ENCODE measurements around the gene SIM2. TPM values are rescaled to one million over a fixed set of nuclear protein-coding genes. Genes with fewer than 3 reads are reported as not detected.

The SIM2 gene
- total RNA-seq, 2 donors from 2014 or later, result not detected

- H3K9me3 ChIP-seq, result no peaks in the 10 kb centered on the region
- H3K4me3 ChIP-seq, result peak overlapping the region; percentile 69
- H3K36me3 ChIP-seq, result no peaks in the 10 kb centered on the region
- ATAC-seq (ENCODE audit: insufficient number of reproducible peaks, low FRiP score, low read depth) (no peak), DNase-seq (ENCODE audit: low spot score) (no peak)
- TF ChIP-seq CTCF (IDR thresholded peaks at IDR 0.05), result no peak
- peaks cover 38 to 68% of the 10 kb centered on the region in 2 donors for H3K4me1 ChIP-seq (ENCODE audit: control insufficient read depth in 1 of 2, low read depth in 2 of 2)
- peaks cover 22% of the 10 kb centered on the region for H3K27me3 ChIP-seq (replicated peaks; ENCODE audit: insufficient read depth)
- H3K27ac ChIP-seq, result no peak overlapping the region
Measured at GRCh38 chr21:36701756-36702621, 3.1 kb downstream of the SIM2 start.

GRCh38 chr21:36702622-36702968, 3.7 kb downstream of the SIM2 start:
- no peaks in the 10 kb centered on the region for H3K36me3 ChIP-seq
- ATAC-seq (ENCODE audit: insufficient number of reproducible peaks, low FRiP score, low read depth), result no peak
- no peak overlapping the region for H3K27ac ChIP-seq
- H3K4me3 ChIP-seq, result no peak overlapping the region
- TF ChIP-seq CTCF (IDR thresholded peaks at IDR 0.05), result no peak
- no peak for DNase-seq (ENCODE audit: low spot score)
- H3K4me1 ChIP-seq (ENCODE audit: control insufficient read depth in 1 of 2, low read depth in 2 of 2), result peaks cover 38 to 64% of the 10 kb centered on the region in 2 donors
- H3K9me3 ChIP-seq, result no peaks in the 10 kb centered on the region
- peaks cover 16% of the 10 kb centered on the region for H3K27me3 ChIP-seq (replicated peaks; ENCODE audit: insufficient read depth)

GRCh38 chr21:36703123-36703522, 4.2 kb downstream of the SIM2 start:
- no peak for ATAC-seq (ENCODE audit: insufficient number of reproducible peaks, low FRiP score, low read depth)
- peaks cover 37 to 64% of the 10 kb centered on the region in 2 donors for H3K4me1 ChIP-seq (ENCODE audit: control insufficient read depth in 1 of 2, low read depth in 2 of 2)
- no peak for DNase-seq (ENCODE audit: low spot score)

GRCh38 chr21:36703626-36704280, 4.8 kb downstream of the SIM2 start:
- H3K4me1 ChIP-seq (ENCODE audit: control insufficient read depth in 1 of 2, low read depth in 2 of 2), result peaks cover 37 to 64% of the 10 kb centered on the region in 2 donors
- ATAC-seq (ENCODE audit: insufficient number of reproducible peaks, low FRiP score, low read depth) (no peak), DNase-seq (ENCODE audit: low spot score) (no peak)
- no peak overlapping the region for H3K27ac ChIP-seq
- no peaks in the 10 kb centered on the region for H3K9me3 ChIP-seq
- H3K4me3 ChIP-seq, result no peak overlapping the region
- H3K27me3 ChIP-seq (replicated peaks; ENCODE audit: insufficient read depth), result peaks cover 24% of the 10 kb centered on the region
- H3K36me3 ChIP-seq, result no peaks in the 10 kb centered on the region
- no peak for TF ChIP-seq CTCF (IDR thresholded peaks at IDR 0.05)

More at GRCh38 chr21:36703123-36703522, 4.2 kb downstream of the SIM2 start:
- no peak for TF ChIP-seq CTCF (IDR thresholded peaks at IDR 0.05)
- Histone ChIP-seq H3K36me3 (no peaks in the 10 kb centered on the region), H3K4me3 (no peak overlapping the region), H3K9me3 (no peaks in the 10 kb centered on the region), H3K27ac (no peak overlapping the region), H3K27me3 (replicated peaks; ENCODE audit: insufficient read depth) (peaks cover 17% of the 10 kb centered on the region)

GRCh38 chr21:36704281-36704957, 5.5 kb downstream of the SIM2 start:
- peaks cover 40 to 65% of the 10 kb centered on the region in 2 donors for H3K4me1 ChIP-seq (ENCODE audit: control insufficient read depth in 1 of 2, low read depth in 2 of 2)
- H3K4me3 ChIP-seq, result peak overlapping the region; percentile 53
- H3K27ac ChIP-seq, result no peak overlapping the region
- no peaks in the 10 kb centered on the region for H3K36me3 ChIP-seq
- TF ChIP-seq CTCF (IDR thresholded peaks at IDR 0.05), result no peak
- H3K9me3 ChIP-seq, result no peaks in the 10 kb centered on the region
- no peak for ATAC-seq (ENCODE audit: insufficient number of reproducible peaks, low FRiP score, low read depth)
- DNase-seq (ENCODE audit: low spot score), result no peak
- H3K27me3 ChIP-seq (replicated peaks; ENCODE audit: insufficient read depth), result peaks cover 25% of the 10 kb centered on the region

Measured in thoracic aorta (tissue), 2 donors.